Heart right ventricle (tissue), 16 donors: ENCODE data around the gene TTC7B. TPM values are rescaled to one million over a fixed set of nuclear protein-coding genes. Genes with fewer than 3 reads are reported as not detected.

Source experiments
- ATAC-seq, 8 donors: fragments of 200-7000 bp; cut with Tn5 transposase; one replicate each; pipeline ENCODE4 v1.9.1; 2020; ENCODE audit warnings: mild to moderate bottlenecking in 8 of 8, moderate library complexity in 8 of 8, moderate number of reproducible peaks in 1 of 8
- DNase-seq, 2 donors: peaks; one replicate each; pipeline ENCODE4 v3.0.0-alpha.2; 2020
- H3K27ac ChIP-seq, 10 donors: fragments of 200-600 bp; sonication (generic) in 2 of 10; one replicate each; pipeline versions ENCODE4 v1.5.0 to v1.8.0; 2020 to 2022; ENCODE audit warnings: mild to moderate bottlenecking in 3 of 10
- H3K27me3 ChIP-seq, 7 donors: fragments of 200-600 bp; one replicate each; pipeline ENCODE4 v1.8.0; 2021 to 2022; ENCODE audit warnings: mild to moderate bottlenecking in 2 of 7
- H3K36me3 ChIP-seq, 9 donors: fragments of 200-600 bp; sonication (generic) in 1 of 9; one replicate each; pipeline versions ENCODE4 v1.5.0 to v1.8.0; 2020 to 2022; ENCODE audit warnings: mild to moderate bottlenecking in 2 of 9
- H3K4me1 ChIP-seq, 9 donors: fragments of 200-600 bp; sonication (generic) in 1 of 9; one replicate each; pipeline versions ENCODE4 v1.5.0 to v1.8.0; 2020 to 2022; ENCODE audit warnings: mild to moderate bottlenecking in 4 of 9
- H3K4me3 ChIP-seq, 10 donors: fragments of 200-600 bp; sonication (generic) in 2 of 10; one replicate each; pipeline versions ENCODE4 v1.5.0 to v1.8.0; 2020 to 2022; ENCODE audit warnings: mild to moderate bottlenecking in 7 of 10, moderate library complexity in 2 of 10
- H3K9me3 ChIP-seq, 11 donors: fragments of 200-600 bp in 10 of 11; sonication (generic) in 2 of 11; one replicate each; pipeline versions ENCODE4 v1.5.0 to v1.8.0; 2013 to 2022; ENCODE audit warnings: mild to moderate bottlenecking in 2 of 11, control low read depth in 1 of 11, moderate library complexity in 1 of 11
- WGBS, 2 donors: extraction: QIAGEN DNeasy Blood & Tissue Kit; methylation state at CpG; one replicate each; pipeline ENCODE4 v1.1.7; 2013; ENCODE audit warnings: inconsistent platforms in 1 of 2; 5-methylcytosine and 5-hydroxymethylcytosine counted together
- intact Hi-C, 10 donors: fragments of 100-400 bp; cut with DNase I; formaldehyde crosslinking; loops; one replicate each; pipeline versions ENCODE4 v1.11.1 to v1.14.2; 2022
- polyA plus RNA-seq, 2 donors: library from polyadenylated mRNA; stranded (reverse); fragments of 200-250 nt; gene quantifications; one replicate each; pipeline ENCODE4 v1.2.3, GENCODE V29; 2013
- total RNA-seq, 10 donors: library from RNA; stranded (reverse); fragmentation: NEBNext Ultra II Directional in 3 of 10; extraction: Animal tissue kit (Norgen Biotek cat#: 25700) in 3 of 10; gene quantifications; one replicate each; pipeline versions ENCODE4 v1.2.1 to v1.2.4, GENCODE V29; 2021 to 2023
- TF ChIP-seq, protein P1 (sequence below), 9 donors: fragments of 200-600 bp; sonication (generic) in 2 of 9; IDR thresholded peaks; one replicate each; pipeline versions ENCODE4 v1.5.0 to v1.8.0; 2021 to 2022; ENCODE audit warnings: antibody characterized with exemption in 9 of 9, mild to moderate bottlenecking in 5 of 9, moderate library complexity in 1 of 9
- donor health status: Arrhythmogenic right ventricular cardiomyopathy.
- donor health status: ischemic (EF 13 %, LVEDD 7.1; RV severe dilation, severe dysfunction).
- donor health status: healthy with polysubstance abuse.
- donor health status: DM: no; HTN: yes; CAD: no.
- donor health status: DM: no; HTN: no; CAD: no.
- donor health status: ischemic (EF 25% LVEDD 6.9; RV normal size, moderate dysfunction).
- donor health status: ischemic (EF 25% LVEDD 5.7; RV mildly dilated, moderate dysfunction).
- donor health status: healthy.
- donor health status: DM: yes; HTN: yes; CAD: no.
- donor health status: Ischemic cardiomyopathy.
- donor health status: ischemic (EF 35%, LVEDD 5.7; RV mildly dilated, moderate dysfunction).
- donor health status: nonischemic (EF 11% LVEDD 7.7; RV severe dilation, severe dysfunction).
- donor health status: DM: yes; HTN: yes; CAD: no.
- donor health status: PGD.
- donor health status: ischemic (EF 29% LVEDD 5.4; RV normal size, mild dysfunction).
- donor health status: nonischemic (EF 23%, LVEDD 6.1; RV moderate dilation, normal function).

The TTC7B gene
- total and polyA plus RNA-seq, 12 donors: 23.0 to 79.4 (median 65.5) TPM

DNA sequence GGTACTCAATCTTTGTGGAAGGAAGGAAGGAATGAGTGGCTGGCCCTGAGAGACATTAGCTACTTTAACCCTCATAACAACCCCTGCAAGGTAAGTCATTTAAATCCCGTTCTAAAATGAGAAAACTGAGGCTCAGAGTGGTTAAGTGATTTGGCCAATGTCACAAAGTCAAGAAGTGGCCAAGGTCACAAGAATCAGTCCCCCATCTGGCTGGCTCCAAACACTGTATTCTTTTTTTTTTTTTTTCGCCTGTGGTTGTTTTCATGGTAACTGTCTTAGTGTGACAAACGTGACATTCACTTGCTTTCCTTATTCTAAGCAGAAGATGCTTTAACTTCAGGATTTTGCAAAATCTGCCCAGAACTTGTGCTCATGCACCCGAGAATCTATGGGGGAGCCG, 2.8 kb downstream of the TTC7B start:
- ATAC-seq (no peak), DNase-seq (no peak)
- Histone ChIP-seq H3K9me3 (no peaks in the 10 kb centered on the region), H3K27ac (no peak overlapping the region), H3K36me3 (no peaks in the 10 kb centered on the region), H3K27me3 (no peaks in the 10 kb centered on the region), H3K4me1 (peaks cover 3 to 60% (median 28%) of the 10 kb centered on the region in 9 donors), H3K4me3 (no peak overlapping the region)
- TF ChIP-seq, protein P1, sequence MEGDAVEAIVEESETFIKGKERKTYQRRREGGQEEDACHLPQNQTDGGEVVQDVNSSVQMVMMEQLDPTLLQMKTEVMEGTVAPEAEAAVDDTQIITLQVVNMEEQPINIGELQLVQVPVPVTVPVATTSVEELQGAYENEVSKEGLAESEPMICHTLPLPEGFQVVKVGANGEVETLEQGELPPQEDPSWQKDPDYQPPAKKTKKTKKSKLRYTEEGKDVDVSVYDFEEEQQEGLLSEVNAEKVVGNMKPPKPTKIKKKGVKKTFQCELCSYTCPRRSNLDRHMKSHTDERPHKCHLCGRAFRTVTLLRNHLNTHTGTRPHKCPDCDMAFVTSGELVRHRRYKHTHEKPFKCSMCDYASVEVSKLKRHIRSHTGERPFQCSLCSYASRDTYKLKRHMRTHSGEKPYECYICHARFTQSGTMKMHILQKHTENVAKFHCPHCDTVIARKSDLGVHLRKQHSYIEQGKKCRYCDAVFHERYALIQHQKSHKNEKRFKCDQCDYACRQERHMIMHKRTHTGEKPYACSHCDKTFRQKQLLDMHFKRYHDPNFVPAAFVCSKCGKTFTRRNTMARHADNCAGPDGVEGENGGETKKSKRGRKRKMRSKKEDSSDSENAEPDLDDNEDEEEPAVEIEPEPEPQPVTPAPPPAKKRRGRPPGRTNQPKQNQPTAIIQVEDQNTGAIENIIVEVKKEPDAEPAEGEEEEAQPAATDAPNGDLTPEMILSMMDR (IDR thresholded peaks at IDR 0.05): no peak
- 82% methylated on average over 5 of the region's 5 CpGs for WGBS, 2 donors
- intact Hi-C loops: loop anchor here in 1 of 10 donors (5.0 kb wide), 1 partner anchor 51 kb away; no protein-coding TSS in a partner anchor

DNA sequence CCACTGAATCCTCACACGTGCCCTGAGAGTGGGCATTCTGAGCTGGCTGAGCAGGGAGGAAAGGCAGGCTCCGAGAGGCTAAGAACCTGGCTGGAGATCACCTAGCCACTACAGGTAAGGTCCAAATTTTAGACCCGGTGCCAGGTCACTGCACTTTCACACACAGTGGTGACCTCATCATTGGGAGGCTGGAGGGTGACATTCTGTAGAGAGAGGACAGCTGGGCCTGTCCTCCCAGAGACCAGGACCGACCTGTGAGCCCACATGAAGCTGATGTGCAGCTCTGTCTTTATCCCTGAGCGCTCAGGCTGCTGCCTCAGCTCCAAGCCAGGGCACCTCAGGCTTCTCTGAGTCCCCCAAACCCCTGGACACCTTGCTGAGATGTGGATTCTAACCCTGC, 4.1 kb downstream of the TTC7B start:
- TF ChIP-seq, protein P1 (IDR thresholded peaks at IDR 0.05): no peak
- no peak for ATAC-seq
- Histone ChIP-seq H3K36me3 (no peaks in the 10 kb centered on the region), H3K27me3 (no peaks in the 10 kb centered on the region), H3K4me1 (peaks cover 3 to 74% (median 41%) of the 10 kb centered on the region in 9 donors), H3K9me3 (no peaks in the 10 kb centered on the region), H3K4me3 (no peak overlapping the region), H3K27ac (no peak overlapping the region)
- no peak for DNase-seq
- intact Hi-C loops: loop anchor here in 1 of 10 donors (5.0 kb wide), 1 partner anchor 50 kb away; no protein-coding TSS in a partner anchor
- WGBS, 2 donors: 89 to 93% methylated on average over 5 of the region's 5 CpGs

DNA sequence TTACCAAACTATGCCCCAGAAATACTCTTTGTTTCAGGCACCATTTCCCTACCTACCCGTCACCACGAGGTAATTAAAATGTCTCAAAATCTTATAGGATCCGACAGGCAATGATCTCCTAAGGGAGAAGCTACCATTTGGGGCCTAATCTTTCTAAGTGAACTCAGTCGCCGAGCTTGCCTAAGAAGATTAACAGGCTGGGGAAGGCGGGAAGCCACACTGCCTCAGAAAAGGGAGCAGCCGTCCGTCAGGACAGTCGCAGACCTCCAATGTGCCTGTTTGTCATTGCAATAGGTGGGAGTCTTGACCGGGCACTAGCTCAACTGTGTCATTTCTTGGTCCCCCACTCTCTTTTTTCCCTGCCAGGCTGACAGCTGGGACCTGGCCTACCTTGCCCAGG, 4.6 kb downstream of the TTC7B start:
- 90% methylated on average over 10 of the region's 10 CpGs for WGBS, 2 donors
- no peak for ATAC-seq
- Histone ChIP-seq H3K4me1 (peaks cover 3 to 78% (median 46%) of the 10 kb centered on the region in 9 donors), H3K4me3 (no peak overlapping the region), H3K36me3 (no peaks in the 10 kb centered on the region), H3K9me3 (no peaks in the 10 kb centered on the region), H3K27ac (no peak overlapping the region), H3K27me3 (no peaks in the 10 kb centered on the region)
- TF ChIP-seq, protein P1 (IDR thresholded peaks at IDR 0.05): no peak
- intact Hi-C loops: loop anchor here in 1 of 10 donors (5.0 kb wide), 1 partner anchor 49 kb away; no protein-coding TSS in a partner anchor
- DNase-seq: no peak

DNA sequence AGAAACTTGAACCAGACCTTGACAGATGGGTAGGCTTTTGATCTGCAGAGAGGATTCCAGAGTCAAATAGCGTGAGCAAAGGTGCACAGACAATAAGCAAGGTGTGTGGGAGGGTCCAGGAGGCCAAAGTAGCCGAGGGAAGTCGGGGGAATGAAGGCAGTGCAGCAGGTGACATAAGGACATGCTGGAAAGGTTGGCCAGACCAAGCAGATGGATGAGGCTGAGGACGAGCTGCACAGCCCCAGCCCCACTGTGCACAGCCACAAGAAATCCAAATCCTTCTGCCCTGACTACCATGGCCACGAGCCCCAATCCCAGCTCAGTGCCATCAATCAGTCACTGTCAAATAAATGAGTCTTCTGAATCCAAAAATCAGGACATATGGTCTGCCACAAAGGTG, 5.4 kb downstream of the TTC7B start:
- Histone ChIP-seq H3K36me3 (no peaks in the 10 kb centered on the region), H3K4me1 (peaks cover 3 to 87% (median 54%) of the 10 kb centered on the region in 9 donors), H3K27me3 (no peaks in the 10 kb centered on the region), H3K9me3 (no peaks in the 10 kb centered on the region), H3K4me3 (no peak overlapping the region), H3K27ac (no peak overlapping the region)
- TF ChIP-seq, protein P1 (IDR thresholded peaks at IDR 0.05): no peak
- ATAC-seq (no peak), DNase-seq (no peak)
- WGBS, 2 donors: 82 to 84% methylated on average over 5 of the region's 5 CpGs
- intact Hi-C loops: loop anchor here in 1 of 10 donors (5.0 kb wide), 1 partner anchor 49 kb away; no protein-coding TSS in a partner anchor
